ENCODE data around the gene ADAM22.

- no peak for TF ChIP-seq POLR2A (IDR thresholded peaks at IDR 0.05)
- TF ChIP-seq, protein P1, sequence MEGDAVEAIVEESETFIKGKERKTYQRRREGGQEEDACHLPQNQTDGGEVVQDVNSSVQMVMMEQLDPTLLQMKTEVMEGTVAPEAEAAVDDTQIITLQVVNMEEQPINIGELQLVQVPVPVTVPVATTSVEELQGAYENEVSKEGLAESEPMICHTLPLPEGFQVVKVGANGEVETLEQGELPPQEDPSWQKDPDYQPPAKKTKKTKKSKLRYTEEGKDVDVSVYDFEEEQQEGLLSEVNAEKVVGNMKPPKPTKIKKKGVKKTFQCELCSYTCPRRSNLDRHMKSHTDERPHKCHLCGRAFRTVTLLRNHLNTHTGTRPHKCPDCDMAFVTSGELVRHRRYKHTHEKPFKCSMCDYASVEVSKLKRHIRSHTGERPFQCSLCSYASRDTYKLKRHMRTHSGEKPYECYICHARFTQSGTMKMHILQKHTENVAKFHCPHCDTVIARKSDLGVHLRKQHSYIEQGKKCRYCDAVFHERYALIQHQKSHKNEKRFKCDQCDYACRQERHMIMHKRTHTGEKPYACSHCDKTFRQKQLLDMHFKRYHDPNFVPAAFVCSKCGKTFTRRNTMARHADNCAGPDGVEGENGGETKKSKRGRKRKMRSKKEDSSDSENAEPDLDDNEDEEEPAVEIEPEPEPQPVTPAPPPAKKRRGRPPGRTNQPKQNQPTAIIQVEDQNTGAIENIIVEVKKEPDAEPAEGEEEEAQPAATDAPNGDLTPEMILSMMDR (IDR thresholded peaks at IDR 0.05): no peak
Measured at GRCh38 chr7:88201305-88201704, 267.3 kb downstream of the ADAM22 start.
